GM23248 (cell line): ENCODE data around the gene WDR62. TPM values are rescaled to one million over a fixed set of nuclear protein-coding genes. Genes with fewer than 3 reads are reported as not detected.

Experiments used
- DNase-seq: peaks from one replicate; pipeline ENCODE4 v3.0.0-alpha.2; 2015
- H2AFZ ChIP-seq: fragments of 200-600 bp; sonication (generic); 2 replicates; pipeline ENCODE4 v1.6.1; 2016; ENCODE audit warnings: antibody characterized with exemption
- H3F3A ChIP-seq: fragments of 200-600 bp; sonication (generic); 2 replicates; pipeline ENCODE4 v1.6.1; 2016; ENCODE audit warnings: mild to moderate bottlenecking, antibody characterized with exemption, mixed run types; ENCODE audit not compliant: insufficient read depth
- H3K27ac ChIP-seq: fragments of 200-600 bp; sonication (generic); 2 replicates; pipeline ENCODE4 v1.5.1; 2016; ENCODE audit warnings: mild to moderate bottlenecking
- H3K27me3 ChIP-seq: fragments of 200-600 bp; sonication (generic); replicated peaks from 2 replicates; pipeline ENCODE4 v1.6.1; 2016; ENCODE audit warnings: mild to moderate bottlenecking; ENCODE audit not compliant: insufficient read depth
- H3K36me3 ChIP-seq: fragments of 200-600 bp; sonication (generic); 2 replicates; pipeline ENCODE4 v1.6.1; 2016; ENCODE audit warnings: low read depth, mild to moderate bottlenecking
- H3K4me1 ChIP-seq: fragments of 200-600 bp; sonication (generic); 2 replicates; pipeline ENCODE4 v1.6.1; 2016; ENCODE audit warnings: mild to moderate bottlenecking; ENCODE audit not compliant: insufficient read depth
- H3K4me2 ChIP-seq: fragments of 200-600 bp; sonication (generic); one replicate; pipeline ENCODE4 v1.6.1; 2016; ENCODE audit warnings: mild to moderate bottlenecking; ENCODE audit not compliant: unreplicated experiment
- H3K4me3 ChIP-seq: fragments of 200-600 bp; sonication (generic); 2 replicates; pipeline ENCODE4 v1.5.1; 2016; ENCODE audit warnings: mild to moderate bottlenecking
- H3K79me2 ChIP-seq: fragments of 200-600 bp; sonication (generic); 2 replicates; pipeline ENCODE4 v1.6.1; 2016; ENCODE audit warnings: mild to moderate bottlenecking; ENCODE audit not compliant: insufficient read depth
- H3K9ac ChIP-seq: fragments of 200-600 bp; sonication (generic); 2 replicates; pipeline ENCODE4 v1.6.1; 2016; ENCODE audit warnings: mild to moderate bottlenecking
- H3K9me2 ChIP-seq: fragments of 200-600 bp; sonication (generic); 2 replicates; pipeline ENCODE4 v1.6.1; 2016; ENCODE audit warnings: mixed run types, mild to moderate bottlenecking, moderate library complexity; ENCODE audit not compliant: insufficient read depth
- H3K9me3 ChIP-seq: fragments of 200-600 bp; sonication (generic); one replicate; pipeline ENCODE4 v1.6.1; 2017; ENCODE audit warnings: low read depth
- H4K20me1 ChIP-seq: fragments of 200-600 bp; sonication (generic); 2 replicates; pipeline ENCODE4 v1.6.0; 2016; ENCODE audit not compliant: insufficient read depth
- EZH2 ChIP-seq: fragments of 200-600 bp; sonication (generic); IDR thresholded peaks from 2 replicates; pipeline ENCODE4 v1.6.1; 2018; ENCODE audit warnings: antibody characterized with exemption, mild to moderate bottlenecking; ENCODE audit not compliant: insufficient read depth, poor library complexity, severe bottlenecking
- EZH2phosphoT487 ChIP-seq: fragments of 200-600 bp; sonication (generic); IDR thresholded peaks from 2 replicates; pipeline ENCODE4 v1.6.1; 2018; ENCODE audit warnings: antibody characterized with exemption, moderate library complexity, mild to moderate bottlenecking, low read depth; ENCODE audit not compliant: insufficient read depth
- WGBS, 2 experiments: methylation state at CpG; one replicate each; pipeline ENCODE4 v1.1.6; 2015 to 2017; ENCODE audit warnings: low lambda C conversion rate in 2 of 2, low coverage in 1 of 2; ENCODE audit errors: missing lambda C conversion rate in 2 of 2; 5-methylcytosine and 5-hydroxymethylcytosine counted together
- in situ Hi-C: fragments of 300-500 bp; cut with MboI; formaldehyde crosslinking; loops from 2 replicates; pipeline ENCODE4 v1.15.0; 2020
- polyA plus RNA-seq: library from polyadenylated mRNA; unstranded; fragments of >200 nt; fragmentation: Nextera tagmentation; extraction: Ambion mirVana; gene quantifications from 2 replicates; pipeline ENCODE4 v1.2.1, GENCODE V29; 2016
- total RNA-seq: library from RNA; depleted of rRNA; stranded (reverse); fragments of >200 nt; shearing (Covaris generic); gene quantifications from 2 replicates; pipeline ENCODE4 v1.2.3, GENCODE V29; 2014

WDR62 gene
- total and polyA plus RNA-seq, 2 experiments from 2014 or later, result 2.7 to 2.8 TPM

- WGBS, 2 experiments, result 88 to 96% methylated on average over 10 of the region's 10 CpGs
Observed at GRCh38 chr19:36073121-36073876, 18.6 kb downstream of the WDR62 start.

DNA sequence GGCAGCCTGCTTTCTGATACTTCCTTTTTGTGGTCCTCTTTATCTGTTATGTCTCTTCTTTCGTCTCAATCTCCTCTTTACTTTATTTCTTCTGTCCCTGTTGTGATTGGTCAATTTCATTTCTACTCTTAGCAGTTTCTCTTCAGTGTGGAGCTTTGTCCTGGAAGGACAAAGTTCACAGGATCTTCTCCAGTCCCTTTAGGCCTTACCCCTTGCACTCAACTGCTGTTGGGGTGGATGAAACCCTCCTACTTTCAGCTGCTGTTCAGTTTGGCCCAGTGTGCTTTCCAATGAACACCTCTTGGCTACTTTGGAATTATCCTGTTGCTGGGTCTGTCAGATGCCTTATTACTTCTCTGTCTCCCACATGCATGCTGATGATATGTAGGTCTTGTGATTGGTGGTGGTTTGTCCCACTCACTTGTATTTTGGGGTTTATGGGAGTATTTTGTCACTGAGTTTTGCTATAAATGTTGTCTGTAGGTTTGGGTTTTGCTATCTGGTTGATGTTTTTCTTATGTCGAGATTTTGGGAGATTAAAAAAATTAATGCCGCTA is 24.8 kb downstream of the WDR62 start:
- Histone ChIP-seq H3K4me3 (no peak overlapping the region), H4K20me1 (no peaks in the 10 kb centered on the region), H3K9ac (no peak overlapping the region), H3K27me3 (no peaks in the 10 kb centered on the region), H3K79me2 (no peaks in the 10 kb centered on the region), H3K4me1 (no peaks in the 10 kb centered on the region), H3K9me2 (no peaks in the 10 kb centered on the region), H3F3A (0 out of 2 replicates have a peak, but pooled peaks cover 6% of the 10 kb centered on the region), H3K4me2 (no peak overlapping the region), H3K27ac (no peak overlapping the region), H3K36me3 (no peaks in the 10 kb centered on the region), H3K9me3 (no peaks in the 10 kb centered on the region), H2AFZ (no peak overlapping the region)
- in situ Hi-C loops, result no loop called here
- TF ChIP-seq EZH2, result no peak
- no peak for TF ChIP-seq EZH2phosphoT487
- no peak for DNase-seq
- 98 to 100% methylated on average over 3 of the region's 3 CpGs for WGBS, 2 experiments

More at GRCh38 chr19:36073121-36073876, 18.6 kb downstream of the WDR62 start:
- peaks cover 7% of the 10 kb centered on the region; the same call in 1 of the 2 replicates for H3K4me1 ChIP-seq
- H3K9ac ChIP-seq, result no peak overlapping the region
- in situ Hi-C loops, result no loop called here
- DNase-seq, result no peak
- H3K79me2 ChIP-seq, result no peaks in the 10 kb centered on the region
- no peak overlapping the region for H3K4me2 ChIP-seq
- no peak overlapping the region for H3K27ac ChIP-seq
- peaks cover 9% of the 10 kb centered on the region for H3F3A ChIP-seq
- H3K36me3 ChIP-seq, result no peaks in the 10 kb centered on the region
- no peak overlapping the region for H3K4me3 ChIP-seq
- no peaks in the 10 kb centered on the region for H4K20me1 ChIP-seq
- H2AFZ ChIP-seq, result no peak overlapping the region
- H3K9me3 ChIP-seq, result no peaks in the 10 kb centered on the region
- no peak for TF ChIP-seq EZH2
- TF ChIP-seq EZH2phosphoT487, result no peak
- H3K9me2 ChIP-seq, result no peaks in the 10 kb centered on the region
- no peaks in the 10 kb centered on the region for H3K27me3 ChIP-seq

DNA sequence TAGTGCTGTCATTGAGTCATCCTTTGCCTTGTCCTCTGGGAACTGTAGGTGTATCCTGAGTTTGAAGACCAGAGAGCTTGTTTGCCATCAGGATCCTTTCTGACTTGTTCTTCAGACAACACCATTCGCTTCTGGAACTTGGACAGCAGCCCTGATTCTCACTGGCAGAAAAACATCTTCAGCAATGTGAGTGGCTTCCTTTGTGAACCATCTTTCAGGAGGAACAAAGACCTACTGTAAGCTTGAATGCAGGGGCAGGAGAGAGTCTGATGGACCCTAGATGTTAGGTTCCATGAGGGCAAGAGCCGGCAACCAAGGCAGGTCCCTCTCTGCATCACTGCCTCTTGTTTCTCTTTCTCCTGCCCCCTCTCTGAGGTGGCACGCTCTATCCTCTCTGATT is 26.7 kb downstream of the WDR62 start:
- no peak overlapping the region for H3K4me3 ChIP-seq
- H3K36me3 ChIP-seq, result no peaks in the 10 kb centered on the region
- no peak for DNase-seq
- H3K4me1 ChIP-seq, result no peaks in the 10 kb centered on the region
- no peaks in the 10 kb centered on the region for H3K27me3 ChIP-seq
- no peaks in the 10 kb centered on the region for H3K9me2 ChIP-seq
- H3K79me2 ChIP-seq, result no peaks in the 10 kb centered on the region
- H3F3A ChIP-seq, result 0 out of 2 replicates have a peak, but pooled peaks cover 6% of the 10 kb centered on the region
- no peak overlapping the region for H3K9ac ChIP-seq
- in situ Hi-C loops, result no loop called here
- no peak overlapping the region for H2AFZ ChIP-seq
- WGBS, 2 experiments, result 88 to 94% methylated on average over 3 of the region's 3 CpGs
- no peak overlapping the region for H3K27ac ChIP-seq
- no peak for TF ChIP-seq EZH2
- TF ChIP-seq EZH2phosphoT487, result no peak
- H4K20me1 ChIP-seq, result no peaks in the 10 kb centered on the region
- no peaks in the 10 kb centered on the region for H3K9me3 ChIP-seq
- H3K4me2 ChIP-seq, result no peak overlapping the region

DNA sequence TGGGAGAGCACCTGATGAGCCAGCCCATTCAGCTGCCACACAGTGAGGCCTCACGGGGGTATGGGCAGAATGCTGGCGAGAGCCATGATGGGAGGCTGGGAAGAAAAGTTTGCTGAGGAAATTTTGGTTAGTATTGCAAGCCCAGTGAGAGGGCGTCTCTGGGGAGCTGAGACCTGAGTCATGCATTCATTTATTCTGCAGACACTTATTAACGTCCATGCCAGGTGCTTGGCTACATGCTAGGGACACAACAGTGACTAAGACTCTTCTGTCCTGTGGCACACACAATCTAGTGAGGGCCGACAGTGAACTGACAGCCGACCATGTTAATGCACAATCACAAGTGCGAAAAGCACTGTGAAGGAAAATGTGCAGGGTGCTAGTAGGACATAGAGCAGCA is 27.2 kb downstream of the WDR62 start:
- no peak overlapping the region for H3K9ac ChIP-seq
- H3K4me3 ChIP-seq, result no peak overlapping the region
- no peaks in the 10 kb centered on the region for H3K36me3 ChIP-seq
- H3K79me2 ChIP-seq, result no peaks in the 10 kb centered on the region
- H3K4me2 ChIP-seq, result no peak overlapping the region
- in situ Hi-C loops, result no loop called here
- DNase-seq, result peak; percentile 45
- H3K4me1 ChIP-seq, result no peaks in the 10 kb centered on the region
- H3K27ac ChIP-seq, result no peak overlapping the region
- TF ChIP-seq EZH2phosphoT487, result no peak
- WGBS, 2 experiments, result 86 to 87% methylated on average over 7 of the region's 7 CpGs
- 0 out of 2 replicates have a peak, but pooled peaks cover 6% of the 10 kb centered on the region for H3F3A ChIP-seq
- H2AFZ ChIP-seq, result no peak overlapping the region
- H4K20me1 ChIP-seq, result no peaks in the 10 kb centered on the region
- H3K9me2 ChIP-seq, result no peaks in the 10 kb centered on the region
- no peaks in the 10 kb centered on the region for H3K27me3 ChIP-seq
- H3K9me3 ChIP-seq, result no peaks in the 10 kb centered on the region
